Neural cell (in vitro differentiated cells): ENCODE results near the gene LLPH. TPM values are rescaled to one million over a fixed set of nuclear protein-coding genes. Genes with fewer than 3 reads are reported as not detected.

Experiments
- H2AFZ ChIP-seq: fragments of 200-600, 300-800 bp; sonication (generic), shearing (Covaris generic); 2 replicates; pipeline ENCODE4 v1.6.0; 2014; ENCODE audit warnings: low read depth, mild to moderate bottlenecking, antibody characterized with exemption, low read length, moderate library complexity
- H3F3A ChIP-seq: fragments of 200-600 bp; shearing (Covaris generic); 2 replicates; pipeline ENCODE4 v1.6.1; 2016; ENCODE audit warnings: mild to moderate bottlenecking, moderate library complexity, mixed read lengths, antibody characterized with exemption, low read length; ENCODE audit not compliant: insufficient read depth, poor library complexity, severe bottlenecking
- H3K27ac ChIP-seq: fragments of 200-600, 300-800 bp; sonication (generic), shearing (Covaris generic); 2 replicates; pipeline ENCODE4 v1.5.1; 2014; ENCODE audit warnings: mild to moderate bottlenecking, low read length, moderate library complexity
- H3K27me3 ChIP-seq: fragments of 300-800, 200-600 bp; sonication (generic), shearing (Covaris generic); 2 replicates; pipeline ENCODE4 v1.6.0; 2014; ENCODE audit warnings: mild to moderate bottlenecking, low read depth, low read length, moderate library complexity; ENCODE audit not compliant: insufficient read depth
- H3K36me3 ChIP-seq: fragments of 300-800, 200-600 bp; sonication (generic), shearing (Covaris generic); 2 replicates; pipeline ENCODE4 v1.5.1; 2014; ENCODE audit warnings: mild to moderate bottlenecking, antibody characterized with exemption, low read length, moderate library complexity; ENCODE audit not compliant: insufficient read depth
- H3K4me2 ChIP-seq: fragments of 300-800, 200-600 bp; sonication (generic), shearing (Covaris generic); 2 replicates; pipeline ENCODE4 v1.6.0; 2014; ENCODE audit warnings: mild to moderate bottlenecking, low read length
- H3K4me3 ChIP-seq: fragments of 300-800, 200-600 bp; sonication (generic), shearing (Covaris generic); 2 replicates; pipeline ENCODE4 v1.5.1; 2014; ENCODE audit warnings: mild to moderate bottlenecking, low read length, moderate library complexity
- H3K79me2 ChIP-seq: fragments of 200-600 bp; shearing (Covaris generic); replicated peaks from 2 replicates; pipeline ENCODE4 v1.6.0; 2014; ENCODE audit warnings: mild to moderate bottlenecking, low read length, moderate library complexity; ENCODE audit not compliant: insufficient read depth
- H3K9ac ChIP-seq: fragments of 300-800, 200-600 bp; sonication (generic), shearing (Covaris generic); 2 replicates; pipeline ENCODE4 v1.6.1; 2016; ENCODE audit warnings: mild to moderate bottlenecking, low read length, mixed read lengths
- H3K9me2 ChIP-seq: fragments of 200-600 bp; shearing (Covaris generic); 2 replicates; pipeline ENCODE4 v1.6.1; 2016; ENCODE audit warnings: mild to moderate bottlenecking, low read length, mixed read lengths; ENCODE audit not compliant: insufficient read depth
- H3K9me3 ChIP-seq: fragments of 200-600, 300-800 bp; sonication (generic), shearing (Covaris generic); 2 replicates; pipeline ENCODE4 v1.6.1; 2016; ENCODE audit warnings: mild to moderate bottlenecking, mixed run types, low read length, moderate library complexity, mixed read lengths
- H4K20me1 ChIP-seq: fragments of 200-600 bp; shearing (Covaris generic); 2 replicates; pipeline ENCODE4 v1.6.1; 2016; ENCODE audit warnings: mild to moderate bottlenecking, mixed run types; ENCODE audit not compliant: insufficient read depth
- EP300 ChIP-seq: fragments of 450-650 bp; conservative IDR thresholded peaks from 2 replicates; pipeline ENCODE4 v1.6.1; 2014; ENCODE audit warnings: antibody characterized with exemption, mild to moderate bottlenecking, moderate library complexity; ENCODE audit not compliant: poor library complexity, severe bottlenecking
- EZH2 ChIP-seq: fragments of 200-600, 300-800 bp; shearing (Covaris generic), sonication (generic); IDR thresholded peaks from 2 replicates; pipeline ENCODE4 v1.6.1; 2014; ENCODE audit warnings: antibody characterized with exemption, low read length, borderline replicate concordance, mild to moderate bottlenecking; ENCODE audit not compliant: insufficient read depth, poor library complexity, severe bottlenecking
- MXI1 ChIP-seq: fragments of 450-650 bp; conservative IDR thresholded peaks from 2 replicates; pipeline ENCODE4 v1.6.1; 2014; ENCODE audit warnings: antibody characterized with exemption, mild to moderate bottlenecking; ENCODE audit not compliant: poor library complexity, severe bottlenecking
- POLR2AphosphoS5 ChIP-seq: IDR thresholded peaks from 2 replicates; pipeline ENCODE4 v1.6.1; 2012
- RAD21 ChIP-seq: fragments of 450-650 bp; conservative IDR thresholded peaks from 2 replicates; pipeline ENCODE4 v1.6.1; 2014; ENCODE audit warnings: antibody characterized with exemption, mild to moderate bottlenecking, moderate library complexity
- SMC3 ChIP-seq: fragments of 450-650 bp; conservative IDR thresholded peaks from 2 replicates; pipeline ENCODE4 v1.6.1; 2014; ENCODE audit warnings: antibody characterized with exemption, mild to moderate bottlenecking, moderate library complexity; ENCODE audit not compliant: poor library complexity
- TAF1 ChIP-seq: IDR thresholded peaks from 2 replicates; pipeline ENCODE4 v1.6.1; 2012; ENCODE audit warnings: low read depth
- polyA plus RNA-seq: library from polyadenylated mRNA; depleted of rRNA; stranded (reverse); fragments of >200 nt; gene quantifications from 2 replicates; pipeline ENCODE4 v1.2.3, GENCODE V29; 2014
- TF ChIP-seq, protein P1 (sequence below): fragments of 450-650 bp; IDR thresholded peaks from 2 replicates; pipeline ENCODE4 v1.5.1; 2014; ENCODE audit warnings: antibody characterized with exemption, mild to moderate bottlenecking, moderate library complexity; ENCODE audit not compliant: poor library complexity, severe bottlenecking
- TF ChIP-seq, protein P2 (sequence below): IDR thresholded peaks from 2 replicates; pipeline ENCODE4 v1.6.1; 2012; ENCODE audit warnings: borderline replicate concordance

The LLPH gene
- polyA plus RNA-seq, 1 donor from 2014 or later: 4.6 TPM

DNA sequence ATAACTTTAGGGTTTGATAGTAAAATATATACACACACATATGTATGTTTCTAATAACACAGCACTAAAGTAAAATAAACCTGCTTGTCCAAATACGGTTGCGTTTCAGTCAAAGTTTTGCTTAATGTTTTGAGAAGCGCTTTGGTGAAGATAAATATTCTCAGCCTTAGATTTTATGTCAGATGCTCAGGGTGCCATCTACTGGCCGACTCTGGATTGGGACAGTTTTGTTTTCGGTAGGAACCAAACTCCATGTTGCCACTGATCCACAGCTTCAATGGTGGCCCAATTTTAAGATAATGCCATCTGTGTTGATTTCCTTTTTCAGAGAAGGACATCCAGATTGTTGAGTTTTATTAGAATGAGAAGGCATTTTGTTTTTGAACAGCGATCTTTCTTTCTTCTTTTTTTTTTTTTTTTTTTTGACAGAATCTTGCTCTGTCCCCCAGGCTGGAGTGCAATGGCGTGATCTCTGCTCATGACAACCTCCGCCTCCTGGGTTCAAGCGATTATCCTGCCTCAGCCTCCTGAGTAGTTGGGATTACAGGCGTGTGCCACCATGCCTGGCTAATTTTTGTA, 43.1 kb downstream of the LLPH start:
- H3K36me3 ChIP-seq: no peaks in the 10 kb centered on the region
- no peaks in the 10 kb centered on the region for H3K9me2 ChIP-seq
- H2AFZ ChIP-seq: no peak overlapping the region
- H3K9ac ChIP-seq: no peak overlapping the region
- H3K9me3 ChIP-seq: no peaks in the 10 kb centered on the region
- no peaks in the 10 kb centered on the region for H4K20me1 ChIP-seq
- H3K79me2 ChIP-seq: no peaks in the 10 kb centered on the region
- no peaks in the 10 kb centered on the region for H3F3A ChIP-seq
- TF ChIP-seq EP300: no peak
- TF ChIP-seq, protein P1, sequence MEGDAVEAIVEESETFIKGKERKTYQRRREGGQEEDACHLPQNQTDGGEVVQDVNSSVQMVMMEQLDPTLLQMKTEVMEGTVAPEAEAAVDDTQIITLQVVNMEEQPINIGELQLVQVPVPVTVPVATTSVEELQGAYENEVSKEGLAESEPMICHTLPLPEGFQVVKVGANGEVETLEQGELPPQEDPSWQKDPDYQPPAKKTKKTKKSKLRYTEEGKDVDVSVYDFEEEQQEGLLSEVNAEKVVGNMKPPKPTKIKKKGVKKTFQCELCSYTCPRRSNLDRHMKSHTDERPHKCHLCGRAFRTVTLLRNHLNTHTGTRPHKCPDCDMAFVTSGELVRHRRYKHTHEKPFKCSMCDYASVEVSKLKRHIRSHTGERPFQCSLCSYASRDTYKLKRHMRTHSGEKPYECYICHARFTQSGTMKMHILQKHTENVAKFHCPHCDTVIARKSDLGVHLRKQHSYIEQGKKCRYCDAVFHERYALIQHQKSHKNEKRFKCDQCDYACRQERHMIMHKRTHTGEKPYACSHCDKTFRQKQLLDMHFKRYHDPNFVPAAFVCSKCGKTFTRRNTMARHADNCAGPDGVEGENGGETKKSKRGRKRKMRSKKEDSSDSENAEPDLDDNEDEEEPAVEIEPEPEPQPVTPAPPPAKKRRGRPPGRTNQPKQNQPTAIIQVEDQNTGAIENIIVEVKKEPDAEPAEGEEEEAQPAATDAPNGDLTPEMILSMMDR: peak; percentile 87
- no peak for TF ChIP-seq POLR2AphosphoS5
- peak; percentile 88 for TF ChIP-seq SMC3
- peak; percentile 90 for TF ChIP-seq RAD21
- H3K27ac ChIP-seq: no peak overlapping the region
- H3K4me3 ChIP-seq: no peak overlapping the region
- no peak overlapping the region for H3K4me2 ChIP-seq
- no peaks in the 10 kb centered on the region for H3K27me3 ChIP-seq

DNA sequence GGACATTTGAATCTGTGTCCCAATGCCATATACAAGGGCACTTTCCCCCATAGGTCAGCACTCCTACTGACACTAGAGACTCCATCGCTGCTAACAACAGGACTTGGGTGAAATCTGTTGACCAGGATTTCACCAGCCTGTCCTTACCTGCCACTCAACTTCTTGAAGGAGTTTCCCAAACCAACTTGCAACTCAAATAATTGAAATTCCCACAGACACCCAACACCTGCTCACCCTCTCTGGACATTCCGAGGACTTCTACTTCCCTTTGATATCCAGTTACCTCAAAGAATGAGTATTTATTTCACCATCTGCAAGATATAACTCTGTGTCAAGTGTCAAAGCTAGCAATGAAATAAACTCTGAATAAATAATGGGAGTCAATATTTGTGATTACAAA, 44.6 kb downstream of the LLPH start:
- no peak overlapping the region for H3K4me2 ChIP-seq
- H4K20me1 ChIP-seq: no peaks in the 10 kb centered on the region
- H3K79me2 ChIP-seq: no peaks in the 10 kb centered on the region
- no peak overlapping the region for H2AFZ ChIP-seq
- no peaks in the 10 kb centered on the region for H3K36me3 ChIP-seq
- TF ChIP-seq MXI1 (no peak), EZH2 (no peak), TAF1 (no peak)
- H3K27me3 ChIP-seq: no peaks in the 10 kb centered on the region
- H3K9ac ChIP-seq: no peak overlapping the region
- no peaks in the 10 kb centered on the region for H3K9me2 ChIP-seq
- no peaks in the 10 kb centered on the region for H3F3A ChIP-seq
- no peaks in the 10 kb centered on the region for H3K9me3 ChIP-seq
- no peak overlapping the region for H3K27ac ChIP-seq
- H3K4me3 ChIP-seq: no peak overlapping the region

DNA sequence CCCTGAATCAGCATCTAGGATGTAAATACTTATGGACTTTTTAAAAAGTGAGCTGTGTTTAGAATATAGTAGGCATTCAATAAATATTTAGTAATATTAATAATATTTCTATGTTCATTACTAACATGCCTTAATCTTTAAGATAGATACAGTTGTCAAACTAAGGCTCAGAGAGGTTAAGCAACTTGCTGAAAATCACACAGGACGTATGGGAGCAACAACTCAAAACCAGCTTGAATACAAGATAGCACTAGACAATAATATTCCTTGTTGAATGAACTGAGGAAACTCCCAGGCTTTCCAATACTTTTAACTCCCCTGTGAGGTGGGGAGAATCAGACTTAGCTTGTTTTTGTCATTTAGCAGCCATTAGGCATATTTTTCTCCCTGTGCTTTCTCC, 45.3 kb downstream of the LLPH start:
- TF ChIP-seq MXI1 (no peak), POLR2AphosphoS5 (no peak), SMC3 (no peak), EZH2 (no peak), TAF1 (no peak), EP300 (no peak), RAD21 (no peak)
- TF ChIP-seq, protein P1: no peak
- TF ChIP-seq, protein P2, sequence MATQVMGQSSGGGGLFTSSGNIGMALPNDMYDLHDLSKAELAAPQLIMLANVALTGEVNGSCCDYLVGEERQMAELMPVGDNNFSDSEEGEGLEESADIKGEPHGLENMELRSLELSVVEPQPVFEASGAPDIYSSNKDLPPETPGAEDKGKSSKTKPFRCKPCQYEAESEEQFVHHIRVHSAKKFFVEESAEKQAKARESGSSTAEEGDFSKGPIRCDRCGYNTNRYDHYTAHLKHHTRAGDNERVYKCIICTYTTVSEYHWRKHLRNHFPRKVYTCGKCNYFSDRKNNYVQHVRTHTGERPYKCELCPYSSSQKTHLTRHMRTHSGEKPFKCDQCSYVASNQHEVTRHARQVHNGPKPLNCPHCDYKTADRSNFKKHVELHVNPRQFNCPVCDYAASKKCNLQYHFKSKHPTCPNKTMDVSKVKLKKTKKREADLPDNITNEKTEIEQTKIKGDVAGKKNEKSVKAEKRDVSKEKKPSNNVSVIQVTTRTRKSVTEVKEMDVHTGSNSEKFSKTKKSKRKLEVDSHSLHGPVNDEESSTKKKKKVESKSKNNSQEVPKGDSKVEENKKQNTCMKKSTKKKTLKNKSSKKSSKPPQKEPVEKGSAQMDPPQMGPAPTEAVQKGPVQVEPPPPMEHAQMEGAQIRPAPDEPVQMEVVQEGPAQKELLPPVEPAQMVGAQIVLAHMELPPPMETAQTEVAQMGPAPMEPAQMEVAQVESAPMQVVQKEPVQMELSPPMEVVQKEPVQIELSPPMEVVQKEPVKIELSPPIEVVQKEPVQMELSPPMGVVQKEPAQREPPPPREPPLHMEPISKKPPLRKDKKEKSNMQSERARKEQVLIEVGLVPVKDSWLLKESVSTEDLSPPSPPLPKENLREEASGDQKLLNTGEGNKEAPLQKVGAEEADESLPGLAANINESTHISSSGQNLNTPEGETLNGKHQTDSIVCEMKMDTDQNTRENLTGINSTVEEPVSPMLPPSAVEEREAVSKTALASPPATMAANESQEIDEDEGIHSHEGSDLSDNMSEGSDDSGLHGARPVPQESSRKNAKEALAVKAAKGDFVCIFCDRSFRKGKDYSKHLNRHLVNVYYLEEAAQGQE: no peak
- Histone ChIP-seq H3K79me2 (no peaks in the 10 kb centered on the region), H3K9me3 (no peaks in the 10 kb centered on the region)

More for the DNA sequence above, 45.3 kb downstream of the LLPH start:
- no peaks in the 10 kb centered on the region for H3F3A ChIP-seq
- H2AFZ ChIP-seq: no peak overlapping the region
- H3K9me2 ChIP-seq: no peaks in the 10 kb centered on the region
- no peaks in the 10 kb centered on the region for H3K36me3 ChIP-seq
- H3K27me3 ChIP-seq: no peaks in the 10 kb centered on the region
- no peak overlapping the region for H3K9ac ChIP-seq
- H3K27ac ChIP-seq: no peak overlapping the region
- no peak overlapping the region for H3K4me3 ChIP-seq
- H3K4me2 ChIP-seq: no peak overlapping the region
- no peaks in the 10 kb centered on the region for H4K20me1 ChIP-seq
